Measurements from ENCODE around the gene SLC25A15.

SLC25A15 gene

GRCh38 chr13:40789275-40790153 lies at the start of gene SLC25A15:
SLC25A15 (plus strand) TSS chr13:40789611; CDS start chr13:40793227, 3,616 bp downstream.
- H3K36me3 Mint-ChIP-seq (ENCODE audit: low read depth): no peaks in the 10 kb centered on the region
- no peaks in the 10 kb centered on the region for H3K9me3 Mint-ChIP-seq
- peaks cover 11% of the 10 kb centered on the region for H3K4me1 Mint-ChIP-seq (ENCODE audit: low read depth)
- no peaks in the 10 kb centered on the region for H3K27me3 Mint-ChIP-seq (ENCODE audit: low read depth)
- H3K4me3 Mint-ChIP-seq: peak within 1 kb of the TSS; percentile 70
- H3K27ac Mint-ChIP-seq: peak within 1 kb of the TSS; percentile 57

- no peaks in the 10 kb centered on the region for H3K9me3 Mint-ChIP-seq
- no peak overlapping the region for H3K27ac Mint-ChIP-seq
- H3K36me3 Mint-ChIP-seq (ENCODE audit: low read depth): peaks cover 25% of the 10 kb centered on the region
- no peaks in the 10 kb centered on the region for H3K27me3 Mint-ChIP-seq (ENCODE audit: low read depth)
- no peaks in the 10 kb centered on the region for H3K4me1 Mint-ChIP-seq (ENCODE audit: low read depth)
- H3K4me3 Mint-ChIP-seq: no peak overlapping the region
Observed at GRCh38 chr13:40749327-40749726, 40.1 kb upstream of the SLC25A15 start.

- Mint-ChIP-seq H3K4me3 (no peak overlapping the region), H3K9me3 (no peaks in the 10 kb centered on the region), H3K4me1 (ENCODE audit: low read depth) (peaks cover 2% of the 10 kb centered on the region), H3K27me3 (ENCODE audit: low read depth) (no peaks in the 10 kb centered on the region), H3K27ac (no peak overlapping the region), H3K36me3 (ENCODE audit: low read depth) (peaks cover 50% of the 10 kb centered on the region)
Observed at GRCh38 chr13:40755082-40755700, 34.2 kb upstream of the SLC25A15 start.

GRCh38 chr13:40756042-40756441 lies 33.4 kb upstream of the SLC25A15 start:
- no peak overlapping the region for H3K4me3 Mint-ChIP-seq
- H3K36me3 Mint-ChIP-seq (ENCODE audit: low read depth): peaks cover 51% of the 10 kb centered on the region
- no peak overlapping the region for H3K27ac Mint-ChIP-seq
- peaks cover 2% of the 10 kb centered on the region for H3K4me1 Mint-ChIP-seq (ENCODE audit: low read depth)
- H3K27me3 Mint-ChIP-seq (ENCODE audit: low read depth): no peaks in the 10 kb centered on the region
- no peaks in the 10 kb centered on the region for H3K9me3 Mint-ChIP-seq

- Mint-ChIP-seq H3K4me3 (no peak overlapping the region), H3K36me3 (ENCODE audit: low read depth) (peaks cover 40% of the 10 kb centered on the region), H3K9me3 (no peaks in the 10 kb centered on the region)
Observed at GRCh38 chr13:40758811-40759210, 30.6 kb upstream of the SLC25A15 start.

GRCh38 chr13:40762849-40763248 lies 26.6 kb upstream of the SLC25A15 start:
- Mint-ChIP-seq H3K27me3 (ENCODE audit: low read depth) (no peaks in the 10 kb centered on the region), H3K27ac (no peak overlapping the region), H3K4me3 (no peak overlapping the region), H3K36me3 (ENCODE audit: low read depth) (peaks cover 27% of the 10 kb centered on the region), H3K9me3 (no peaks in the 10 kb centered on the region), H3K4me1 (ENCODE audit: low read depth) (peaks cover 27% of the 10 kb centered on the region)

More at GRCh38 chr13:40758811-40759210, 30.6 kb upstream of the SLC25A15 start:
- H3K27ac Mint-ChIP-seq: no peak overlapping the region
- H3K27me3 Mint-ChIP-seq (ENCODE audit: low read depth): no peaks in the 10 kb centered on the region
- H3K4me1 Mint-ChIP-seq (ENCODE audit: low read depth): peaks cover 12% of the 10 kb centered on the region

- Mint-ChIP-seq H3K4me3 (no peak overlapping the region), H3K27me3 (ENCODE audit: low read depth) (no peaks in the 10 kb centered on the region), H3K27ac (peak overlapping the region; percentile 72), H3K36me3 (ENCODE audit: low read depth) (peaks cover 14% of the 10 kb centered on the region), H3K4me1 (ENCODE audit: low read depth) (peaks cover 36% of the 10 kb centered on the region), H3K9me3 (no peaks in the 10 kb centered on the region)
Observed at GRCh38 chr13:40764587-40765403, 24.6 kb upstream of the SLC25A15 start.

- Mint-ChIP-seq H3K4me3 (no peak overlapping the region), H3K36me3 (ENCODE audit: low read depth) (peaks cover 12% of the 10 kb centered on the region), H3K27me3 (ENCODE audit: low read depth) (no peaks in the 10 kb centered on the region), H3K27ac (no peak overlapping the region), H3K4me1 (ENCODE audit: low read depth) (peaks cover 40% of the 10 kb centered on the region), H3K9me3 (no peaks in the 10 kb centered on the region)
Observed at GRCh38 chr13:40765602-40766001, 23.8 kb upstream of the SLC25A15 start.

GRCh38 chr13:40769970-40770369 lies 19.4 kb upstream of the SLC25A15 start:
- peaks cover 26% of the 10 kb centered on the region for H3K4me1 Mint-ChIP-seq (ENCODE audit: low read depth)
- no peaks in the 10 kb centered on the region for H3K27me3 Mint-ChIP-seq (ENCODE audit: low read depth)
- peak overlapping the region; percentile 97 for H3K27ac Mint-ChIP-seq

GRCh38 chr13:40770609-40770933 lies 18.8 kb upstream of the SLC25A15 start:
- peaks cover 1% of the 10 kb centered on the region for H3K36me3 Mint-ChIP-seq (ENCODE audit: low read depth)
- H3K4me1 Mint-ChIP-seq (ENCODE audit: low read depth): peaks cover 26% of the 10 kb centered on the region
- H3K27me3 Mint-ChIP-seq (ENCODE audit: low read depth): no peaks in the 10 kb centered on the region
- H3K27ac Mint-ChIP-seq: peak overlapping the region; percentile 97
- H3K9me3 Mint-ChIP-seq: no peaks in the 10 kb centered on the region
- H3K4me3 Mint-ChIP-seq: peak overlapping the region; percentile 97

More at GRCh38 chr13:40769970-40770369, 19.4 kb upstream of the SLC25A15 start:
- Mint-ChIP-seq H3K4me3 (peak overlapping the region; percentile 97), H3K36me3 (ENCODE audit: low read depth) (peaks cover 1% of the 10 kb centered on the region), H3K9me3 (no peaks in the 10 kb centered on the region)

- Mint-ChIP-seq H3K27ac (peak within 1 kb of the TSS; percentile 97), H3K9me3 (no peaks in the 10 kb centered on the region), H3K27me3 (ENCODE audit: low read depth) (no peaks in the 10 kb centered on the region), H3K4me1 (ENCODE audit: low read depth) (peaks cover 29% of the 10 kb centered on the region), H3K4me3 (peak within 1 kb of the TSS; percentile 97), H3K36me3 (ENCODE audit: low read depth) (peaks cover 1% of the 10 kb centered on the region)
Observed at GRCh38 chr13:40770934-40771618, 18.3 kb upstream of the SLC25A15 start, which contains the start of gene MRPS31. MRPS31 (minus strand) TSS chr13:40771190; CDS start chr13:40771136, 54 bp downstream.

GRCh38 chr13:40772765-40773473 lies 16.5 kb upstream of the SLC25A15 start:
- no peak overlapping the region for H3K27ac Mint-ChIP-seq
- peak overlapping the region; percentile 28 for H3K4me3 Mint-ChIP-seq

GRCh38 chr13:40774672-40775071 lies 14.7 kb upstream of the SLC25A15 start:
- H3K4me1 Mint-ChIP-seq (ENCODE audit: low read depth): peaks cover 35% of the 10 kb centered on the region
- no peak overlapping the region for H3K27ac Mint-ChIP-seq
- no peak overlapping the region for H3K4me3 Mint-ChIP-seq

More at GRCh38 chr13:40772765-40773473, 16.5 kb upstream of the SLC25A15 start:
- Mint-ChIP-seq H3K4me1 (ENCODE audit: low read depth) (peaks cover 41% of the 10 kb centered on the region), H3K36me3 (ENCODE audit: low read depth) (peaks cover 1% of the 10 kb centered on the region), H3K9me3 (no peaks in the 10 kb centered on the region), H3K27me3 (ENCODE audit: low read depth) (no peaks in the 10 kb centered on the region)

More at GRCh38 chr13:40774672-40775071, 14.7 kb upstream of the SLC25A15 start:
- Mint-ChIP-seq H3K36me3 (ENCODE audit: low read depth) (peaks cover 1% of the 10 kb centered on the region), H3K9me3 (no peaks in the 10 kb centered on the region), H3K27me3 (ENCODE audit: low read depth) (no peaks in the 10 kb centered on the region)

Measured in T-helper 1 cell treated with Interleukin-12 subunit alpha and Interleukin-12 subunit beta and Interleukin-4 antibody, amounts not matched to agents 30 μg/mL and 1 μg/mL, for 36 hours (primary cell).